ENCODE results near the gene CAPN7.

The CAPN7 gene

DNA sequence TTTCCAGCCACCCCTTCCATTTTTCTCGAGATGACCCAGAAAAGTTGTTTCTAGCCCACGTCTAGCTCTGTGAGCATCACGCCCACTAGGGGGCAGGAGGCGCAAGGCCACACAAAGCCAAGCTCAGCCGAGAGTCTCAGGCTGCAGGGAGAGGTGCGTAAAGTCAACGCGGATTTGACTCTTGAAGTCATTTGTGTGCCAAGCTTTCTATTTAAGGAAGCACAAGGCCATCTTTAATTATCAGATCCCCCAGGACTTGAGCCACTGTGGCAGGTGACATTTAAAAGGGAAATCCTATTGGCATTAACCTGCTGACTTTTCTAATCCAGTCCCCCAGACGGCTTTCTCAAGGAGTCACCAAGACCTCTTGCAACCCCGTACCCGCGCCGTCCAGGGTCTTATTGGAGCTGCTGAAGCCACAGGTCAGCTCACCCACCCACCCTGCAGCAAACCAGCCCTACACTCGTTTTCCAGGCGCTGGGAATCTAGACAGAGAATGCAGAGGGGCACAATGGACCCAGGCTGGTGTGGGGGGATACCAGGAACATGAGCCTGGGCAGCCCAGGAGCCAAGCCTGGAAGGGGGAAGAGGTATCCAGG lies 62.1 kb downstream of the CAPN7 start:
- TF ChIP-seq, protein P1, sequence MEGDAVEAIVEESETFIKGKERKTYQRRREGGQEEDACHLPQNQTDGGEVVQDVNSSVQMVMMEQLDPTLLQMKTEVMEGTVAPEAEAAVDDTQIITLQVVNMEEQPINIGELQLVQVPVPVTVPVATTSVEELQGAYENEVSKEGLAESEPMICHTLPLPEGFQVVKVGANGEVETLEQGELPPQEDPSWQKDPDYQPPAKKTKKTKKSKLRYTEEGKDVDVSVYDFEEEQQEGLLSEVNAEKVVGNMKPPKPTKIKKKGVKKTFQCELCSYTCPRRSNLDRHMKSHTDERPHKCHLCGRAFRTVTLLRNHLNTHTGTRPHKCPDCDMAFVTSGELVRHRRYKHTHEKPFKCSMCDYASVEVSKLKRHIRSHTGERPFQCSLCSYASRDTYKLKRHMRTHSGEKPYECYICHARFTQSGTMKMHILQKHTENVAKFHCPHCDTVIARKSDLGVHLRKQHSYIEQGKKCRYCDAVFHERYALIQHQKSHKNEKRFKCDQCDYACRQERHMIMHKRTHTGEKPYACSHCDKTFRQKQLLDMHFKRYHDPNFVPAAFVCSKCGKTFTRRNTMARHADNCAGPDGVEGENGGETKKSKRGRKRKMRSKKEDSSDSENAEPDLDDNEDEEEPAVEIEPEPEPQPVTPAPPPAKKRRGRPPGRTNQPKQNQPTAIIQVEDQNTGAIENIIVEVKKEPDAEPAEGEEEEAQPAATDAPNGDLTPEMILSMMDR (IDR thresholded peaks at IDR 0.05; ENCODE audit: low read depth, low read length): peak; percentile 98
- DNase-seq (ENCODE audit: extremely low read depth, low read depth): peak; percentile 56

DNA sequence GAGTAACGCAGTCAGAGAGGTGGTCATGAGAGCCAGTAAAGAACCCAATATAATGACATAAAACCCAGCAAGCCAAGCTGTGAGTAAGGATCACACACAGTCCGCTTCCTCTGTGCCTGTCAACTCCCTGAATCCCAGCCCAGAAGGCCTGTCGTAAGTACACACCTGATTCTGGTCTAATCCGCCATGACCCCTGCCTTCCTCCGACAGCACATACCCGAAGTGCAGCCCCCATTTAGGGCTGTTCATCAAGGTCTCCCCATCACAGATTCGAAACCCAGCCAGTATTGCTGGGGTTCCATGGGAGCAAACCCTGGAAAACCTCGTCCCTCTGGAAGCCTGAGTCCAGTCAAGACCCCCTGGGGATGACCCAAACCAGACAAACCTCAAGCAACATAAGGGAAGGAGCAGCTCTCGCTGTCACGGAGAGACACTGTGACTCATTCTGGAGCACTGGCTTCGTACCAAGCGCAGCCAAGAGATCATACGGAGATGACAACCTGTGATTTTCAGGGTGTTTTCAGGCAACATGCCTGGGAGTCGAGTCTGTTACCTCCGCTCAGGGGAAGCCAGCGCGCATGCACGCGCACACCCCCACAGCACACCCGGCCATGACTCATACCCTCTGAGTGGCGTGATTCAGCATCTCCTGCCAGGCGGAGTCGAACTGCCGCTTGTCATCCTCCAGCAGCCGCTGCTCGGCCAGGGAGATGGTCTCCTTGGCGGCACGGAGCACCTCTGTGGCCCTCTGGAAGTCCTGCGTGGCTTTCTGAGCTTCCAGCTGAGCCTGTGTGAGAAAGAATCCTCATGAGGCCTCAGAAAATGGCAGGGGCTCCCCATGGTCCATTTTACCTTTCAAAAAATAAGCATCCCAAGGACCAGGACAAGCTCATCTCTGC lies 63.3 kb downstream of the CAPN7 start:
- DNase-seq (ENCODE audit: extremely low read depth, low read depth): peak; percentile 77
- TF ChIP-seq, protein P1 (IDR thresholded peaks at IDR 0.05; ENCODE audit: low read depth, low read length): no peak; the same call in none of the 2 replicates

DNA sequence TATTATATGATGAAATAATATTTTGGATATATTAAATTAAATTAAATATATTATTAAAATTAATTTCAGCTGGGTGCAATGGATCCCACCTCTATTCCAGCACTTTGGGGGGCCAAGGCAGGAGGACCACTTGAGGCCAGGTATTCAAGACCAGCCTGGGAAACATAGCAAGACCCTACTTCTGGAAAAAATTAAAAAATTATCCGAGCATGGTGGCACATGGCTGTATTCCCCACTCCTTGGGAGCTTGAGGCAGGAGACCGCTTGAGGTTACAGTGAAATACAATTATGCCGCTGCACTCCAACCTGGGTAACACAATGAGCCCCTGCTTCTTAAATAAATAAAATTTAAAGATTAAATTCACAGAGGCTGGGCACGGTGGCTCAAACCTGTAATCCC lies 65.0 kb downstream of the CAPN7 start:
- no peak for DNase-seq (ENCODE audit: extremely low read depth, low read depth)

GRCh38 chr3:15271785-15272381 lies 65.8 kb downstream of the CAPN7 start:
- DNase-seq (ENCODE audit: extremely low read depth, low read depth): no peak
- TF ChIP-seq, protein P1 (IDR thresholded peaks at IDR 0.05; ENCODE audit: low read depth, low read length): no peak

More for the DNA sequence above, 65.0 kb downstream of the CAPN7 start:
- TF ChIP-seq, protein P1 (IDR thresholded peaks at IDR 0.05; ENCODE audit: low read depth, low read length): no peak

GRCh38 chr3:15272426-15273196 lies 66.6 kb downstream of the CAPN7 start:
- TF ChIP-seq, protein P1 (IDR thresholded peaks at IDR 0.05; ENCODE audit: low read depth, low read length): no peak
- DNase-seq (ENCODE audit: extremely low read depth, low read depth): no peak

GRCh38 chr3:15273227-15273626 lies 67.2 kb downstream of the CAPN7 start:
- TF ChIP-seq, protein P1 (IDR thresholded peaks at IDR 0.05; ENCODE audit: low read depth, low read length): no peak
- no peak for DNase-seq (ENCODE audit: extremely low read depth, low read depth)
